OCI-LY7 (cell line): ENCODE results near the gene BMPR1B. TPM values are rescaled to one million over a fixed set of nuclear protein-coding genes. Genes with fewer than 3 reads are reported as not detected.

ENCODE experiments used
- BruUV-seq: library from RNA; stranded (reverse); fragments of 400-500 nt; replicated peaks from 2 replicates; lab custom pipeline; 2021; lab: Mats Ljungman, UMichigan
- CTCF ChIA-PET: fragments of 300-600 bp; sonication (Branson Sonifier 250); formaldehyde crosslinking; loops from one replicate; lab custom pipeline; 2022; ENCODE audit warnings: antibody characterized with exemption; ENCODE audit not compliant: unreplicated experiment; lab: Charles Lee
- POLR2A ChIA-PET: fragments of 300-600 bp; sonication (Branson Sonifier 250); formaldehyde crosslinking; loops from one replicate; lab custom pipeline; 2022; ENCODE audit warnings: antibody characterized with exemption; lab: Charles Lee
- DNase-seq: peaks from one replicate; pipeline ENCODE4 v3.0.0-alpha.2; 2015; ENCODE audit warnings: low spot score
- H2AFZ ChIP-seq: fragments of 200-600 bp; sonication (generic), shearing (Covaris generic); 2 replicates; pipeline ENCODE4 v1.6.1; 2014; ENCODE audit warnings: mild to moderate bottlenecking, antibody characterized with exemption, low read length, moderate library complexity
- H3K27ac ChIP-seq: fragments of 200-600 bp; sonication (generic); 2 replicates; pipeline ENCODE4 v1.5.1; 2014; ENCODE audit warnings: mixed run types, low read depth, mild to moderate bottlenecking, moderate library complexity, low read length, inconsistent platforms; ENCODE audit not compliant: poor library complexity, severe bottlenecking
- H3K36me3 ChIP-seq: fragments of 200-600 bp; sonication (generic); 2 replicates; pipeline ENCODE4 v1.6.1; 2014; ENCODE audit warnings: mild to moderate bottlenecking, antibody characterized with exemption, low read length, moderate library complexity, mixed read lengths; ENCODE audit not compliant: insufficient read depth
- H3K4me1 ChIP-seq: fragments of 200-600 bp; sonication (generic); 2 replicates; pipeline ENCODE4 v1.5.1; 2014; ENCODE audit warnings: mild to moderate bottlenecking, low read length; ENCODE audit not compliant: insufficient read depth, poor library complexity, severe bottlenecking
- H3K4me2 ChIP-seq: fragments of 200-600 bp; sonication (generic); 2 replicates; pipeline ENCODE4 v1.6.1; 2014; ENCODE audit warnings: mild to moderate bottlenecking, low read length
- H3K4me3 ChIP-seq: fragments of 200-600 bp; sonication (generic); 2 replicates; pipeline ENCODE4 v1.5.1; 2014; ENCODE audit warnings: mild to moderate bottlenecking, low read depth, low read length; ENCODE audit not compliant: poor library complexity, severe bottlenecking
- H3K79me2 ChIP-seq: fragments of 200-600 bp; sonication (generic); 2 replicates; pipeline ENCODE4 v1.6.1; 2016; ENCODE audit warnings: low read depth, mild to moderate bottlenecking, low read length, moderate library complexity, mixed read lengths; ENCODE audit not compliant: insufficient read depth
- H3K9me2 ChIP-seq: fragments of 200-600 bp; sonication (generic); 2 replicates; pipeline ENCODE4 v1.6.1; 2016; ENCODE audit warnings: mild to moderate bottlenecking, low read length, mixed read lengths; ENCODE audit not compliant: insufficient read depth
- H3K9me3 ChIP-seq: fragments of 200-600 bp; sonication (generic); 2 replicates; pipeline ENCODE4 v1.6.1; 2014; ENCODE audit warnings: mild to moderate bottlenecking, mixed run types, low read length, mixed read lengths
- H4K20me1 ChIP-seq: fragments of 200-600 bp; sonication (generic); 2 replicates; pipeline ENCODE4 v1.6.1; 2014; ENCODE audit warnings: mild to moderate bottlenecking, antibody characterized with exemption, low read length, moderate library complexity, mixed read lengths; ENCODE audit not compliant: insufficient read depth
- EZH2phosphoT487 ChIP-seq: fragments of 200-600 bp; sonication (generic); IDR thresholded peaks from 2 replicates; pipeline ENCODE4 v1.6.1; 2018; ENCODE audit warnings: low read depth, borderline replicate concordance, mild to moderate bottlenecking, mixed run types, antibody characterized with exemption, low read length, moderate library complexity, mixed read lengths
- intact Hi-C: fragments of 100-400 bp; cut with micrococcal nuclease; formaldehyde crosslinking; loops from one replicate; pipeline ENCODE4 v1.10.0; 2022; ENCODE audit not compliant: unreplicated experiment
- total RNA-seq, 2 experiments: library from RNA; depleted of rRNA in 1 of 2; stranded (reverse); fragments of >200 nt in 1 of 2; shearing (Covaris generic) in 1 of 2; gene quantifications; 2 replicates each; pipeline ENCODE4 v1.2.3, GENCODE V29; 2014 to 2022
- TF ChIP-seq, protein P1 (sequence below): fragments of 200-600 bp; sonication (generic); conservative IDR thresholded peaks from 2 replicates; pipeline ENCODE4 v1.5.1; 2014; ENCODE audit warnings: mild to moderate bottlenecking, antibody characterized with exemption, low read length, moderate library complexity, mixed read lengths

Gene BMPR1B
- total RNA-seq, 2 experiments from 2014 or later: not detected

DNA sequence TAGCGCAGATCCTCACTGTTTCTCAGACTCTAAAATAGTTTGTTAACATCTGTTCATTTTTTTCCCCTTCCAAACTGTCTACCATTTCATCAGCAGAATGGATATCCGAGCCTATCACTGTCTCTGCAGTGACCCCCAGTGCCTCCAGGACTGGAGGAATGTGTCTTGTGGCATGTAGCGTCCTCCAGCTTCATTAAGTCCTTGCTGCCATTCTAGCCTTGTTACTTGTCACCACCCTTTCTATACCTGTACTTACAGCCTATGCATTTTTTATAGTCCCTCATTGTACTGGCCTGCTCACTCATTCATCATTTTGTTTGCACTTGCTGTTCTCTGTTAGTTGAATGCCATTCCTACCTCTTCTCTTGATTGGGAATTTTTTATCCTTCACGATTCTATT, 179.1 kb downstream of the BMPR1B start:
- ChIA-PET POLR2A (no interaction called here), CTCF (no interaction called here)
- intact Hi-C loops: no loop called here
- H3K9me2 ChIP-seq: no peaks in the 10 kb centered on the region
- H2AFZ ChIP-seq: no peak overlapping the region
- H4K20me1 ChIP-seq: no peaks in the 10 kb centered on the region
- H3K79me2 ChIP-seq: no peaks in the 10 kb centered on the region
- TF ChIP-seq, protein P1, sequence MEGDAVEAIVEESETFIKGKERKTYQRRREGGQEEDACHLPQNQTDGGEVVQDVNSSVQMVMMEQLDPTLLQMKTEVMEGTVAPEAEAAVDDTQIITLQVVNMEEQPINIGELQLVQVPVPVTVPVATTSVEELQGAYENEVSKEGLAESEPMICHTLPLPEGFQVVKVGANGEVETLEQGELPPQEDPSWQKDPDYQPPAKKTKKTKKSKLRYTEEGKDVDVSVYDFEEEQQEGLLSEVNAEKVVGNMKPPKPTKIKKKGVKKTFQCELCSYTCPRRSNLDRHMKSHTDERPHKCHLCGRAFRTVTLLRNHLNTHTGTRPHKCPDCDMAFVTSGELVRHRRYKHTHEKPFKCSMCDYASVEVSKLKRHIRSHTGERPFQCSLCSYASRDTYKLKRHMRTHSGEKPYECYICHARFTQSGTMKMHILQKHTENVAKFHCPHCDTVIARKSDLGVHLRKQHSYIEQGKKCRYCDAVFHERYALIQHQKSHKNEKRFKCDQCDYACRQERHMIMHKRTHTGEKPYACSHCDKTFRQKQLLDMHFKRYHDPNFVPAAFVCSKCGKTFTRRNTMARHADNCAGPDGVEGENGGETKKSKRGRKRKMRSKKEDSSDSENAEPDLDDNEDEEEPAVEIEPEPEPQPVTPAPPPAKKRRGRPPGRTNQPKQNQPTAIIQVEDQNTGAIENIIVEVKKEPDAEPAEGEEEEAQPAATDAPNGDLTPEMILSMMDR: no peak
- TF ChIP-seq EZH2phosphoT487: no peak
- BruUV-seq: no TSS peak
- no peak overlapping the region for H3K4me2 ChIP-seq
- no peaks in the 10 kb centered on the region for H3K9me3 ChIP-seq
- H3K4me1 ChIP-seq: no peaks in the 10 kb centered on the region
- DNase-seq: no peak
- H3K4me3 ChIP-seq: no peak overlapping the region
- no peak overlapping the region for H3K27ac ChIP-seq
- H3K36me3 ChIP-seq: no peaks in the 10 kb centered on the region

DNA sequence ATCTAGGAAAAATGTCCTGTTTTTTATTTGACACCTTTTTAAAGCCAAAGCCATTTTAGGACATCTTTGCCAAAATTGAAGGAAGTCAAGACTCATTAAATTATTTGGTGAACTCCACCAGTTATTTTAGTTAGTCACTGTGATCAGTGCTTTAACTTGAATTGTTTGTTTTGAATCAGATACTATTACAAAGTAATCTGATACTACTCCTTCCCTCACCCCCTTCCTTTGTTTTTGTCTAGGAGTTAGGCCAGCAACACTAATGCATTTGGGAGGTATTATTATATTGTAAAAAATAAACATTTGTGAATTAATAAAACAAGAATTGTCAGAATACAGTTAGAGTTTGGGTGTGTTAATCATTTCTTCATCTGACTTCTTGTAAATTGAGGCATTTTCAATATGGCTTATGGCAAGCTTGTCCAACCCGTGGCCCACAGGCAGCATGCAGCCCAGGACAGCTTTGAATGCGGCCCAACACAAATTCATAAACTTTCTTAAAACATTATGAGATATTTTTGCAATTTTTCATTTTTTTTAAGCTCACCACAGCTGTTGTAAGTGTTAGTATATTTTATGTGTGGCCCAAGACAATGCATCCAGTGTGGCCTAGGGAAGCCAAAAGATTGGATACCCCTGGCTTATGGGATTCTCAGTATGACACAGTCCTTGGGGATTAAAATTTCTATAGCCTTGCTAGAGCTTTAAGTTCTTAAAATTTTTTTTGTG, 182.2 kb downstream of the BMPR1B start:
- no peaks in the 10 kb centered on the region for H3K36me3 ChIP-seq
- no peak overlapping the region for H2AFZ ChIP-seq
- TF ChIP-seq, protein P1: no peak
- no peak for TF ChIP-seq EZH2phosphoT487
- POLR2A ChIA-PET: interaction anchor here (0.7 kb wide), 1 partner anchor 1118 kb away, joined by 4 read pairs; no protein-coding TSS in a partner anchor
- intact Hi-C loops: no loop called here
- no TSS peak for BruUV-seq
- no peaks in the 10 kb centered on the region for H3K4me1 ChIP-seq
- H3K9me3 ChIP-seq: no peaks in the 10 kb centered on the region
- H4K20me1 ChIP-seq: no peaks in the 10 kb centered on the region
- H3K4me3 ChIP-seq: no peak overlapping the region
- H3K4me2 ChIP-seq: no peak overlapping the region
- no peaks in the 10 kb centered on the region for H3K9me2 ChIP-seq
- no peak for DNase-seq
- CTCF ChIA-PET: no interaction called here
- no peaks in the 10 kb centered on the region for H3K79me2 ChIP-seq
- no peak overlapping the region for H3K27ac ChIP-seq

DNA sequence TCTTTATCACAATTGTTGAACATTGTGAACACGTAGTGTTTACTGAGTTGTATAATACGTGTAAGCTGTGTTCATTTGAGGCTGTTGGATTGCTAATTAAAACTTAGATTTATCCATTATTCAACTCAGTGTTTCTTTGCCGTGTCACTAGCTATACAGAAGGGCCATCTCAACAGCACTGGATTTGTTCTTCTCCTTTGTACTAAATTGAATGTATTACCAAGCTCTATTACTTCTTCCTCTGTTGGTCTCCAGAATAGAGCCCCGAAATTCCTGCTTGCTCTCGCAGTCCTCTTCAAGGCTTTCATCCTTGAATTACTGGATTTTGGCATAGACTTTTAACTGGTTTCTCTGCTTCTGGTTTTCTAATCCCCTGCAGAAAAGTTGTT, 182.8 kb downstream of the BMPR1B start:
- no peaks in the 10 kb centered on the region for H3K9me3 ChIP-seq
- intact Hi-C loops: no loop called here
- ChIA-PET CTCF (no interaction called here), POLR2A (no interaction called here)
- BruUV-seq: no TSS peak
- no peaks in the 10 kb centered on the region for H3K79me2 ChIP-seq
- no peak overlapping the region for H2AFZ ChIP-seq
- H3K4me2 ChIP-seq: no peak overlapping the region
- DNase-seq: no peak
- H4K20me1 ChIP-seq: no peaks in the 10 kb centered on the region
- H3K4me3 ChIP-seq: no peak overlapping the region
- no peaks in the 10 kb centered on the region for H3K36me3 ChIP-seq
- no peaks in the 10 kb centered on the region for H3K4me1 ChIP-seq
- no peaks in the 10 kb centered on the region for H3K9me2 ChIP-seq
- no peak overlapping the region for H3K27ac ChIP-seq
- TF ChIP-seq, protein P1: no peak
- no peak for TF ChIP-seq EZH2phosphoT487
